ENCODE measurements around the gene PRDX2.

PRDX2 gene

DNA sequence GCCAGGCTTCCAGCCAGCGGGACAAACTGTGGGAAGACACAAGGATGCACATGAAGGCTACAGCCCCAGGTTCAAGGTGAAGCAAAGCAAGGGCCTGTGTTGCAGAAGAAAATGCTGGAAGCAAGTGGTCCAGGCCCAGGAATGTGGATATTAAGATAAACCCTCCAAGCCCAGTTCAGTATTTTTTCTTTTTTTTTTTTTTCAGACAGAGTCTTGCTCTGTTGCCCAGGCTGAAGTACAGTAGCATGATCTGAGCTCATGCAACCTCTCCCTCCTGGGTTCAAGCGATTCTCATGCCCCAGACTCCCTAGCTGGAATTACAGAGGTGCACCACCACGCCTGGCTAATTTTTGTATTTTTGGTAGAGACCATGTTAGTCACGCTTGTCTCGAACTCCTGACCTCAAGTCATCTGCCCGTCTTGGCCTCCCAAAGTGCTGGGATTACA, 4.4 kb downstream of the PRDX2 start:
- Histone ChIP-seq H3K9ac (ENCODE audit: low read depth, low read length, poor library complexity, severe bottlenecking) (no peak overlapping the region), H3K27me3 (ENCODE audit: insufficient read depth, low read length, poor library complexity, severe bottlenecking) (no peaks in the 10 kb centered on the region)

DNA sequence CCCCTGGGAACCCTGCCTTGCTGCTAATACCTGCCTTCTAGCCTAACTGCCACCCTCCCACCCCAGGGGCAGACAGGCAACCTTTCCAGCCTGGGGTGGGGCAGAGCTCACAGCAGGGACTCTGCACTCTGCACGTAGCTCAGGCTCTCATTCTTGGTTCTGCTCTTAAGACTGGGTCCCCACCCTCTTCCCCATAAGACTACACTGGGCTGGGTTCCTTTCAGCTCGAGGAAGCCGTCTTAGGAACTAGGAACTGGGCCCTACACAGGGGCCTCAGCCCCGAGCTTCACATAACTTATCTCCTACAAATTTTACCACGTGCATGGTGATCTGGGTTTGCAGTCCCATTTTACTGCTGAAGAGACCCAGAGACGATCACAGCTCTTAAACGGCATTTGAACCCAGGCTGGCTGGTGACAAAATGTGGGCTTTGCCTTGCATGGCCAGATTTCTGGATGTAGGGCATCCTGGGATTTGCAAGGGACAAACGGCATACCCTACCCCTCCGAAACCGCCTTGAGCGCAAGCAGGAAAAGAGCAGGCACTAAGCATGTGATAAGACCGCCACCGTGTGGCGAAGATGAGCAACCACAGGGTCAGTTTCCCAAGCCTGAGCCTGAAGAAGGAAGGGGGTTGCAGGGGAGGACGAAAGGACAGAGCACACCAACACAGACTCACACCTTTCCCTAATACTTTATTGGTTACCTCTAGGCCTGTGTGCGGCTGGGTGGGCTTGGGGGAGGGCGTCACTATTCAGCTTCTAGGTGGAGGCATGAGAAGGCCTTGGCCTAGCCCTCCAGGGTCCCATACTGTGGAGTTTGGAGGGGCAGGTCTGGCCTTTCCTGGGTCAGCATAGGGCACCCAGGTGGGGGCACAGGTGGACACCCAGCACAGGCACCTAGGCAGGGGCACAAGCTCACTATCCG, 5.2 kb downstream of the PRDX2 start:
- H4K20me1 ChIP-seq (ENCODE audit: insufficient read depth, low read length, poor library complexity, severe bottlenecking), result peaks cover 15% of the 10 kb centered on the region
- H3K9me2 ChIP-seq (replicated peaks; ENCODE audit: low read depth, low read length), result no peaks in the 10 kb centered on the region
- H3K4me2 ChIP-seq (ENCODE audit: low read depth, low read length, poor library complexity, severe bottlenecking), result peak overlapping the region; percentile 11
- H2AFZ ChIP-seq (ENCODE audit: low read length), result no peak overlapping the region
- no peak overlapping the region for H3K4me3 ChIP-seq (ENCODE audit: low read length, poor library complexity, severe bottlenecking)
- TF ChIP-seq EZH2phosphoT487 (IDR thresholded peaks at IDR 0.05; ENCODE audit: borderline replicate concordance), result no peak
- TF ChIP-seq, protein P1, sequence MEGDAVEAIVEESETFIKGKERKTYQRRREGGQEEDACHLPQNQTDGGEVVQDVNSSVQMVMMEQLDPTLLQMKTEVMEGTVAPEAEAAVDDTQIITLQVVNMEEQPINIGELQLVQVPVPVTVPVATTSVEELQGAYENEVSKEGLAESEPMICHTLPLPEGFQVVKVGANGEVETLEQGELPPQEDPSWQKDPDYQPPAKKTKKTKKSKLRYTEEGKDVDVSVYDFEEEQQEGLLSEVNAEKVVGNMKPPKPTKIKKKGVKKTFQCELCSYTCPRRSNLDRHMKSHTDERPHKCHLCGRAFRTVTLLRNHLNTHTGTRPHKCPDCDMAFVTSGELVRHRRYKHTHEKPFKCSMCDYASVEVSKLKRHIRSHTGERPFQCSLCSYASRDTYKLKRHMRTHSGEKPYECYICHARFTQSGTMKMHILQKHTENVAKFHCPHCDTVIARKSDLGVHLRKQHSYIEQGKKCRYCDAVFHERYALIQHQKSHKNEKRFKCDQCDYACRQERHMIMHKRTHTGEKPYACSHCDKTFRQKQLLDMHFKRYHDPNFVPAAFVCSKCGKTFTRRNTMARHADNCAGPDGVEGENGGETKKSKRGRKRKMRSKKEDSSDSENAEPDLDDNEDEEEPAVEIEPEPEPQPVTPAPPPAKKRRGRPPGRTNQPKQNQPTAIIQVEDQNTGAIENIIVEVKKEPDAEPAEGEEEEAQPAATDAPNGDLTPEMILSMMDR (conservative IDR thresholded peaks at IDR 0.05; ENCODE audit: low read length), result peak; percentile 89
- peaks cover 6% of the 10 kb centered on the region; the same call in 1 of the 2 replicates for H3K36me3 ChIP-seq (ENCODE audit: insufficient read depth, low read length)
- no peaks in the 10 kb centered on the region; the same call in 1 of the 2 replicates for H3F3A ChIP-seq (ENCODE audit: low read depth)
- H3K9me3 ChIP-seq (ENCODE audit: insufficient read depth, low read depth, low read length), result no peaks in the 10 kb centered on the region
- H3K9ac ChIP-seq (ENCODE audit: low read depth, low read length, poor library complexity, severe bottlenecking), result no peak overlapping the region
- peaks cover 38% of the 10 kb centered on the region for H3K4me1 ChIP-seq (ENCODE audit: insufficient read depth, low read length, poor library complexity, severe bottlenecking)
- peaks cover 39% of the 10 kb centered on the region for H3K79me2 ChIP-seq (ENCODE audit: insufficient read depth, low read length)
- no peaks in the 10 kb centered on the region for H3K27me3 ChIP-seq (ENCODE audit: insufficient read depth, low read length, poor library complexity, severe bottlenecking)

More for the DNA sequence above, 4.4 kb downstream of the PRDX2 start:
- peaks cover 15% of the 10 kb centered on the region for H4K20me1 ChIP-seq (ENCODE audit: insufficient read depth, low read length, poor library complexity, severe bottlenecking)
- TF ChIP-seq EZH2phosphoT487 (IDR thresholded peaks at IDR 0.05; ENCODE audit: borderline replicate concordance), result no peak
- H3K4me2 ChIP-seq (ENCODE audit: low read depth, low read length, poor library complexity, severe bottlenecking), result no peak overlapping the region
- H3F3A ChIP-seq (ENCODE audit: low read depth), result no peaks in the 10 kb centered on the region; the same call in 1 of the 2 replicates
- peaks cover 6% of the 10 kb centered on the region; the same call in 1 of the 2 replicates for H3K36me3 ChIP-seq (ENCODE audit: insufficient read depth, low read length)
- H3K4me1 ChIP-seq (ENCODE audit: insufficient read depth, low read length, poor library complexity, severe bottlenecking), result peaks cover 36% of the 10 kb centered on the region
- H3K9me2 ChIP-seq (replicated peaks; ENCODE audit: low read depth, low read length), result no peaks in the 10 kb centered on the region
- H3K9me3 ChIP-seq (ENCODE audit: insufficient read depth, low read depth, low read length), result no peaks in the 10 kb centered on the region
- H3K79me2 ChIP-seq (ENCODE audit: insufficient read depth, low read length), result peaks cover 40% of the 10 kb centered on the region
- no peak overlapping the region for H3K4me3 ChIP-seq (ENCODE audit: low read length, poor library complexity, severe bottlenecking)
- no peak overlapping the region for H2AFZ ChIP-seq (ENCODE audit: low read length)

DNA sequence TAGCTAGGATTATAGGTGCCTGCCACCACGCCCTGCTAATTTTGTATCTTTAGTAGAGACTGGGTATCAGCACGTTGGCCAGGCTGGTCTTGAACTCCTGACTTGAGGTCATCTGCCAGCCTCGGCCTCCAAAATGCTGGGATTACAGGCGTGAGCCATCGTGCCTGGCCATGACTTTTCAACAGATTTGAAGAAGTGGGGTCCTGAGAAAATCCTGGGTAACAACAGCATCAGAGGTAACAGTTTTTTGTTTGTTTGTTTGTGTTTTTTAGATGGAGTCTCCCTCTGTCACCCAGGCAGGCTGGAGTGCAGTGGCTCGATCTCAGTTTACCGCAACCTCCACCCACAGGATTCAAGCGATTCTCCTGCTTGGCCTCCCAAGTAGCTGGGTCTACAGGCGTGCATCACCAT, 6.6 kb downstream of the PRDX2 start:
- TF ChIP-seq EZH2phosphoT487 (IDR thresholded peaks at IDR 0.05; ENCODE audit: borderline replicate concordance), result no peak
- Histone ChIP-seq H3F3A (ENCODE audit: low read depth) (no peaks in the 10 kb centered on the region; the same call in 1 of the 2 replicates), H2AFZ (ENCODE audit: low read length) (no peak overlapping the region), H3K4me1 (ENCODE audit: insufficient read depth, low read length, poor library complexity, severe bottlenecking) (peaks cover 36% of the 10 kb centered on the region), H3K79me2 (ENCODE audit: insufficient read depth, low read length) (peaks cover 29% of the 10 kb centered on the region), H3K9me2 (replicated peaks; ENCODE audit: low read depth, low read length) (no peaks in the 10 kb centered on the region), H3K36me3 (ENCODE audit: insufficient read depth, low read length) (peaks cover 6% of the 10 kb centered on the region; the same call in 1 of the 2 replicates), H3K27me3 (ENCODE audit: insufficient read depth, low read length, poor library complexity, severe bottlenecking) (no peaks in the 10 kb centered on the region), H3K4me3 (ENCODE audit: low read length, poor library complexity, severe bottlenecking) (no peak overlapping the region), H3K9ac (ENCODE audit: low read depth, low read length, poor library complexity, severe bottlenecking) (no peak overlapping the region), H4K20me1 (ENCODE audit: insufficient read depth, low read length, poor library complexity, severe bottlenecking) (peaks cover 2% of the 10 kb centered on the region), H3K9me3 (ENCODE audit: insufficient read depth, low read depth, low read length) (no peaks in the 10 kb centered on the region), H3K4me2 (ENCODE audit: low read depth, low read length, poor library complexity, severe bottlenecking) (no peak overlapping the region)

DNA sequence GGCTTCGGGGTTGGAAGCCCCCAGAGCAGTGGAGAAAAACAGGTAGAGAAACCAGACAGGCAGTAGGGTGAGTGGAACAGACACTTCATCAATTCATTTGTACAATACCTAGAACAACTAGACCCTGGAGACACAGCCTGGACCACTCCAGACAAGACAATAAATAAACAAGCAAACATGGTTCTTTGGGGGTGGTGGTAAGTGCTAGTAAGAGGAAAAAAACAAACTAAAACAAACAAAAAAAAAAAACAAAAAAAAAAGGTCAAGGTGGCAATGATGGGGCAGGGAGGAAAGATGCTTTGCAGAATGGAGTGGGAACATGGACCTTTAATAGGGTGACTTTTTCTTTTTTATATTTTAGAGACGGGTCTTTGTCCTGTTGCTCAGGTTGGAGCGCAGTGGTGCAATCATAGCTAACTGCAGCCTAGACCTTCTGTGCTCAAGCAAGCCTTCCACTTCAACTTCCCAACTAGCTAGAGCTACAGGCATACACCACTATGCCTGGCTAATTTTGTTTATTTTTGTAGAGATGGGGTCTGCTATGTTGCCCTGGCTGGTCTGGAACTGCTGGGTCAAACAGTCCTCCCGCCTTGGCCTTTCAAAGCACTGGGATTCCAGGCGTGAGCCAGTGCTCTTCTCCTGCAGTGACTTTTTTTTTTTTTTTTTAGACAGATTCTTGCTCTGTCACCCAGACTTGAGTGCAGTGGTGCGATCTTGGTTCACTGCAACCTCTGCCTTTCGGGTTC, 7.2 kb downstream of the PRDX2 start:
- Histone ChIP-seq H3K9me2 (replicated peaks; ENCODE audit: low read depth, low read length) (no peaks in the 10 kb centered on the region), H3K4me1 (ENCODE audit: insufficient read depth, low read length, poor library complexity, severe bottlenecking) (peaks cover 35% of the 10 kb centered on the region), H3K36me3 (ENCODE audit: insufficient read depth, low read length) (peaks cover under 1% of the 10 kb centered on the region; the same call in 1 of the 2 replicates), H3F3A (ENCODE audit: low read depth) (no peaks in the 10 kb centered on the region; the same call in 1 of the 2 replicates), H3K4me3 (ENCODE audit: low read length, poor library complexity, severe bottlenecking) (peak overlapping the region; percentile 96), H3K9ac (ENCODE audit: low read depth, low read length, poor library complexity, severe bottlenecking) (peak overlapping the region; percentile 94), H2AFZ (ENCODE audit: low read length) (peak overlapping the region; percentile 78; the same call in 1 of the 2 replicates), H3K79me2 (ENCODE audit: insufficient read depth, low read length) (peaks cover 23% of the 10 kb centered on the region), H3K4me2 (ENCODE audit: low read depth, low read length, poor library complexity, severe bottlenecking) (peak overlapping the region; percentile 96), H4K20me1 (ENCODE audit: insufficient read depth, low read length, poor library complexity, severe bottlenecking) (no peaks in the 10 kb centered on the region), H3K27me3 (ENCODE audit: insufficient read depth, low read length, poor library complexity, severe bottlenecking) (no peaks in the 10 kb centered on the region), H3K9me3 (ENCODE audit: insufficient read depth, low read depth, low read length) (no peaks in the 10 kb centered on the region)
- TF ChIP-seq, protein P1 (conservative IDR thresholded peaks at IDR 0.05; ENCODE audit: low read length), result no peak
- no peak for TF ChIP-seq EZH2phosphoT487 (IDR thresholded peaks at IDR 0.05; ENCODE audit: borderline replicate concordance)
